Measurements from ENCODE around the gene SEMA5A. TPM values are rescaled to one million over a fixed set of nuclear protein-coding genes. Genes with fewer than 3 reads are reported as not detected.

SEMA5A gene
- total and polyA plus RNA-seq, 4 experiments from 2014 or later = 1.1 to 4.5 (median 2.4) TPM

DNA sequence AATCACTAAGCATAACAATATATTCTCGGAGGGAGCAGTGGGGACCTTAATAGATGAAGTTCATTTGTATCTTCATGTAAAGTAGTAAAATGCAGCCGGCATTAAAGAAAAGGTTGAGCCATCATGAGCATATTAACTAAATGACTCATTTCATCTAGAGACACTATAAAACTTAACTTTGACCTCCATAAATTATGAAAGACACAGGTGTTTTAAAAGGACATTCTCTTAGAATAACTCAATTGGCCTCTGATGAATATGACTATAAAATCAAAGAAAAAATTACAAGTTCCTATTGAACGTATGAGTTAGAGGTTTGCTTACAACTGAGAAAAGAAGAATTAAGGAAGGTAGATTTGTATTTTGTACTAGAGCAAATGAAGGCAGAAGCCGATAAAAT is 220.3 kb downstream of the SEMA5A start:
- no peaks in the 10 kb centered on the region for H3K36me3 Mint-ChIP-seq

GRCh38 chr5:9324348-9325077 is 221.4 kb downstream of the SEMA5A start:
- ChIA-PET CTCF (ENCODE audit: partially characterized antibody) (no interaction called here), POLR2A (ENCODE audit: partially characterized antibody) (no interaction called here)
- DNase-seq = no peak
- Histone ChIP-seq H3K4me1 (ENCODE audit: insufficient read depth, low read length) (no peaks in the 10 kb centered on the region), H3K36me3 (ENCODE audit: insufficient read depth, low read length) (no peaks in the 10 kb centered on the region), H3K4me3 (ENCODE audit: low read length in 2 of 2) (no peak overlapping the region), H3K9me3 (ENCODE audit: control insufficient read depth in 1 of 2, low read length in 2 of 2) (no peaks in the 10 kb centered on the region), H3K27me3 (ENCODE audit: insufficient read depth, low read length) (no peaks in the 10 kb centered on the region), H3K27ac (ENCODE audit: low read depth, low read length) (no peak overlapping the region)
- H3K4me1 Mint-ChIP-seq = no peaks in the 10 kb centered on the region
- intact Hi-C loops (cut with micrococcal nuclease) = no loop called here
- H3K36me3 Mint-ChIP-seq = no peaks in the 10 kb centered on the region
- no peak overlapping the region for H3K4me3 Mint-ChIP-seq
- peaks cover 0 to 9% (median 5%) of the 10 kb centered on the region in 8 donors for H3K9me3 Mint-ChIP-seq
- H3K27me3 Mint-ChIP-seq = no peaks in the 10 kb centered on the region
- no peak overlapping the region for H3K27ac Mint-ChIP-seq

More for the DNA sequence above, 220.3 kb downstream of the SEMA5A start:
- H3K27me3 Mint-ChIP-seq = no peaks in the 10 kb centered on the region
- no peaks in the 10 kb centered on the region for H3K36me3 ChIP-seq (ENCODE audit: insufficient read depth, low read length)
- no peaks in the 10 kb centered on the region for H3K4me1 Mint-ChIP-seq
- no peak overlapping the region for H3K4me3 ChIP-seq (ENCODE audit: low read length in 2 of 2)
- CTCF ChIA-PET (ENCODE audit: partially characterized antibody) = no interaction called here
- no peaks in the 10 kb centered on the region for H3K9me3 ChIP-seq (ENCODE audit: control insufficient read depth in 1 of 2, low read length in 2 of 2)
- no peak overlapping the region for H3K27ac Mint-ChIP-seq
- H3K4me1 ChIP-seq (ENCODE audit: insufficient read depth, low read length) = no peaks in the 10 kb centered on the region
- DNase-seq = no peak
- peaks cover 0 to 9% (median 5%) of the 10 kb centered on the region in 8 donors for H3K9me3 Mint-ChIP-seq
- no peaks in the 10 kb centered on the region for H3K27me3 ChIP-seq (ENCODE audit: insufficient read depth, low read length)
- intact Hi-C loops (cut with micrococcal nuclease) = no loop called here
- POLR2A ChIA-PET (ENCODE audit: partially characterized antibody) = no interaction called here
- no peak overlapping the region for H3K27ac ChIP-seq (ENCODE audit: low read depth, low read length)
- no peak overlapping the region for H3K4me3 Mint-ChIP-seq

DNA sequence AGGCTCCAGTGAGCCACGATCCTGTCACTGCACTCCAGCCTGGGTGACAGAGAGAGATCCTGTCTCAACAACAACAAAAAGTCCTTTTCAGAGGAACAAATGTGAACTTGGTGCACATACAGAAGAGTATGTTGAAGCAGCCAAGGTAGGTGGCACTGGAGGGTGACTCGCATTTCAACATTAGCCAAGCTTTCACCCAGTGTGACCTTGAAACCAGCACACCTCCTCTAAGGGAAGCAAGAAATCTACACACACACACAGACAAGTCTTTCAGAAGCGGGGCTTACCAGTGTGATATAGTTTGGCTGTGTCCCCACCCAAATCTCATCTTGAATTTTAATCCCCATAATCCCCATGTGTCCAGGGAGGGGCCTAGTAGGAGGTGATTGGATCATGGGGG is 225.2 kb downstream of the SEMA5A start:
- no peaks in the 10 kb centered on the region for H3K36me3 ChIP-seq (ENCODE audit: insufficient read depth, low read length)
- no peaks in the 10 kb centered on the region for H3K27me3 Mint-ChIP-seq
- no peaks in the 10 kb centered on the region for H3K36me3 Mint-ChIP-seq
- H3K4me3 Mint-ChIP-seq = no peak overlapping the region
- CTCF ChIA-PET (ENCODE audit: partially characterized antibody) = no interaction called here
- peaks cover 0 to 6% (median 2%) of the 10 kb centered on the region in 8 donors for H3K9me3 Mint-ChIP-seq
- POLR2A ChIA-PET (ENCODE audit: partially characterized antibody) = no interaction called here
- H3K4me1 ChIP-seq (ENCODE audit: insufficient read depth, low read length) = no peaks in the 10 kb centered on the region
- intact Hi-C loops (cut with micrococcal nuclease) = no loop called here
- H3K27me3 ChIP-seq (ENCODE audit: insufficient read depth, low read length) = no peaks in the 10 kb centered on the region
- H3K4me1 Mint-ChIP-seq = no peaks in the 10 kb centered on the region
- no peak overlapping the region for H3K4me3 ChIP-seq (ENCODE audit: low read length in 2 of 2)
- DNase-seq = no peak
- H3K27ac Mint-ChIP-seq = no peak overlapping the region
- no peak overlapping the region for H3K27ac ChIP-seq (ENCODE audit: low read depth, low read length)
- no peaks in the 10 kb centered on the region for H3K9me3 ChIP-seq (ENCODE audit: control insufficient read depth in 1 of 2, low read length in 2 of 2)

GRCh38 chr5:9318031-9318430 is 227.8 kb downstream of the SEMA5A start:
- CTCF ChIA-PET (ENCODE audit: partially characterized antibody) = no interaction called here
- intact Hi-C loops (cut with micrococcal nuclease) = no loop called here
- Mint-ChIP-seq H3K27me3 (no peaks in the 10 kb centered on the region), H3K9me3 (peaks cover 0 to 6% (median 1%) of the 10 kb centered on the region in 8 donors), H3K36me3 (no peaks in the 10 kb centered on the region), H3K27ac (no peak overlapping the region), H3K4me3 (no peak overlapping the region), H3K4me1 (no peaks in the 10 kb centered on the region)
- Histone ChIP-seq H3K36me3 (ENCODE audit: insufficient read depth, low read length) (no peaks in the 10 kb centered on the region), H3K4me1 (ENCODE audit: insufficient read depth, low read length) (no peaks in the 10 kb centered on the region), H3K4me3 (ENCODE audit: low read length in 2 of 2) (no peak overlapping the region), H3K27ac (ENCODE audit: low read depth, low read length) (no peak overlapping the region), H3K27me3 (ENCODE audit: insufficient read depth, low read length) (no peaks in the 10 kb centered on the region), H3K9me3 (ENCODE audit: control insufficient read depth in 1 of 2, low read length in 2 of 2) (no peaks in the 10 kb centered on the region)
- POLR2A ChIA-PET (ENCODE audit: partially characterized antibody) = no interaction called here
- DNase-seq = no peak

- POLR2A ChIA-PET (ENCODE audit: partially characterized antibody) = no interaction called here
- H3K27me3 Mint-ChIP-seq = no peaks in the 10 kb centered on the region
- CTCF ChIA-PET (ENCODE audit: partially characterized antibody) = no interaction called here
Measured at GRCh38 chr5:9316733-9317132, 229.1 kb downstream of the SEMA5A start.

DNA sequence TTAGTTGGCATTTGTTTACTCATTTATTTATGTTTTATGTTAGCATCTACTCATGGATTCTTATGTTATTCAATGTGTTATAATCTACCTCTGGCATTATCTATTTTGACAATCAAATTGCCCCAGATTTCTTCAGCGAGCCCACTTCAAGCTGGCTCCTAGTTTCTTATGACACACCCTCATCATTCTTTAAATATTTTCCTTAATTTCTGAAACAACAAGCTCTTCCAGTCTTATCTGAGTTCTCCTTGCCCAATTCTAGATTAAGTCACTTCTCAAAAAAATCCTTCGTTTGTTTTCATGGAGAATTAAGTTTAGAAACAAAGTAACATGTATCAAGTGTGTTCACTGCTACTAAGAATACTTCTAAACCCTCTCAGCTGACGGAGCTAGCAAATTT is 229.8 kb downstream of the SEMA5A start:
- ChIA-PET POLR2A (ENCODE audit: partially characterized antibody) (no interaction called here), CTCF (ENCODE audit: partially characterized antibody) (interaction anchor here (0.5 kb wide), 1 partner anchor 45 kb away, joined by 3 read pairs; no protein-coding TSS in a partner anchor)
- Histone ChIP-seq H3K4me1 (ENCODE audit: insufficient read depth, low read length) (no peaks in the 10 kb centered on the region), H3K36me3 (ENCODE audit: insufficient read depth, low read length) (no peaks in the 10 kb centered on the region), H3K27ac (ENCODE audit: low read depth, low read length) (no peak overlapping the region), H3K9me3 (ENCODE audit: control insufficient read depth in 1 of 2, low read length in 2 of 2) (no peaks in the 10 kb centered on the region), H3K27me3 (ENCODE audit: insufficient read depth, low read length) (no peaks in the 10 kb centered on the region), H3K4me3 (ENCODE audit: low read length in 2 of 2) (no peak overlapping the region)
- peaks cover 0 to 1% of the 10 kb centered on the region in 2 donors for H3K36me3 Mint-ChIP-seq
- H3K9me3 Mint-ChIP-seq = peaks cover 0 to 4% (median 0%) of the 10 kb centered on the region in 8 donors
- no peaks in the 10 kb centered on the region for H3K4me1 Mint-ChIP-seq
- H3K4me3 Mint-ChIP-seq = no peak overlapping the region
- H3K27ac Mint-ChIP-seq = no peak overlapping the region
- intact Hi-C loops (cut with micrococcal nuclease) = no loop called here
- no peaks in the 10 kb centered on the region for H3K27me3 Mint-ChIP-seq
- DNase-seq = no peak

More at GRCh38 chr5:9316733-9317132, 229.1 kb downstream of the SEMA5A start:
- Mint-ChIP-seq H3K36me3 (peaks cover 0 to 1% of the 10 kb centered on the region in 2 donors), H3K4me3 (no peak overlapping the region), H3K9me3 (peaks cover 0 to 4% (median 0%) of the 10 kb centered on the region in 8 donors), H3K4me1 (no peaks in the 10 kb centered on the region), H3K27ac (no peak overlapping the region)
- no peak overlapping the region for H3K4me3 ChIP-seq (ENCODE audit: low read length in 2 of 2)
- intact Hi-C loops (cut with micrococcal nuclease) = no loop called here
- H3K27ac ChIP-seq (ENCODE audit: low read depth, low read length) = no peak overlapping the region
- DNase-seq = no peak
- no peaks in the 10 kb centered on the region for H3K36me3 ChIP-seq (ENCODE audit: insufficient read depth, low read length)
- no peaks in the 10 kb centered on the region for H3K9me3 ChIP-seq (ENCODE audit: control insufficient read depth in 1 of 2, low read length in 2 of 2)
- no peaks in the 10 kb centered on the region for H3K27me3 ChIP-seq (ENCODE audit: insufficient read depth, low read length)
- no peaks in the 10 kb centered on the region for H3K4me1 ChIP-seq (ENCODE audit: insufficient read depth, low read length)

GRCh38 chr5:9314558-9314957 is 231.3 kb downstream of the SEMA5A start:
- H3K4me3 Mint-ChIP-seq = no peak overlapping the region
- H3K27me3 ChIP-seq (ENCODE audit: insufficient read depth, low read length) = no peaks in the 10 kb centered on the region
- H3K27ac Mint-ChIP-seq = no peak overlapping the region
- DNase-seq = no peak
- peaks cover 0 to 8% (median 0%) of the 10 kb centered on the region in 8 donors for H3K9me3 Mint-ChIP-seq
- H3K36me3 Mint-ChIP-seq = peaks cover 0 to 1% of the 10 kb centered on the region in 2 donors
- CTCF ChIA-PET (ENCODE audit: partially characterized antibody) = no interaction called here
- H3K9me3 ChIP-seq (ENCODE audit: control insufficient read depth in 1 of 2, low read length in 2 of 2) = no peaks in the 10 kb centered on the region
- POLR2A ChIA-PET (ENCODE audit: partially characterized antibody) = no interaction called here
- H3K27ac ChIP-seq (ENCODE audit: low read depth, low read length) = no peak overlapping the region
- H3K4me1 ChIP-seq (ENCODE audit: insufficient read depth, low read length) = no peaks in the 10 kb centered on the region
- H3K4me3 ChIP-seq (ENCODE audit: low read length in 2 of 2) = no peak overlapping the region
- H3K27me3 Mint-ChIP-seq = no peaks in the 10 kb centered on the region
- intact Hi-C loops (cut with micrococcal nuclease) = no loop called here
- H3K4me1 Mint-ChIP-seq = no peaks in the 10 kb centered on the region
- H3K36me3 ChIP-seq (ENCODE audit: insufficient read depth, low read length) = no peaks in the 10 kb centered on the region

Data from CD4-positive, alpha-beta memory T cell (primary cell).